Smooth muscle cell (in vitro differentiated cells): ENCODE data around the gene IKZF5. TPM values are rescaled to one million over a fixed set of nuclear protein-coding genes. Genes with fewer than 3 reads are reported as not detected.

Experiments used
- DNase-seq: peaks from one replicate; lab custom pipeline; 2025; ENCODE audit not compliant: unreplicated experiment; lab: John Stamatoyannopoulos, UW
- H2AFZ ChIP-seq: fragments of 200-600 bp; sonication (generic); 2 replicates; pipeline ENCODE4 v1.6.0; 2016; ENCODE audit warnings: antibody characterized with exemption, low read depth, mild to moderate bottlenecking
- H3F3A ChIP-seq: fragments of 200-600 bp; sonication (generic); 2 replicates; pipeline ENCODE4 v1.6.0; 2017; ENCODE audit warnings: antibody characterized with exemption, low read depth
- H3K27ac ChIP-seq: fragments of 200-600 bp; sonication (generic); 2 replicates; pipeline ENCODE4 v1.5.1; 2016; ENCODE audit warnings: low read depth, mild to moderate bottlenecking
- H3K27me3 ChIP-seq: fragments of 200-600 bp; sonication (generic); 2 replicates; pipeline ENCODE4 v1.6.1; 2016; ENCODE audit warnings: low read depth, mild to moderate bottlenecking
- H3K36me3 ChIP-seq: fragments of 200-600 bp; sonication (generic); 2 replicates; pipeline ENCODE4 v1.5.1; 2016; ENCODE audit warnings: low read depth
- H3K4me1 ChIP-seq: fragments of 200-600 bp; sonication (generic); 2 replicates; pipeline ENCODE4 v1.5.1; 2016; ENCODE audit warnings: low read depth
- H3K4me2 ChIP-seq: fragments of 200-600 bp; sonication (generic); 2 replicates; pipeline ENCODE4 v1.6.0; 2016; ENCODE audit warnings: mild to moderate bottlenecking
- H3K4me3 ChIP-seq: fragments of 200-600 bp; sonication (generic); 2 replicates; pipeline ENCODE4 v1.5.1; 2016; ENCODE audit warnings: mild to moderate bottlenecking
- H3K79me2 ChIP-seq: fragments of 200-600 bp; sonication (generic); 2 replicates; pipeline ENCODE4 v1.6.0; 2016; ENCODE audit warnings: low read depth, mild to moderate bottlenecking
- H3K9ac ChIP-seq: fragments of 200-600 bp; sonication (generic); 2 replicates; pipeline ENCODE4 v1.6.0; 2016; ENCODE audit warnings: low read depth
- H3K9me3 ChIP-seq: fragments of 200-600 bp; sonication (generic); replicated peaks from 2 replicates; pipeline ENCODE4 v1.5.1; 2016; ENCODE audit warnings: low read depth
- H4K20me1 ChIP-seq: fragments of 200-600 bp; sonication (generic); 2 replicates; pipeline ENCODE4 v1.6.0; 2016; ENCODE audit warnings: low read depth
- WGBS: methylation state at CpG from one replicate; pipeline ENCODE4 v1.1.7; 2016; ENCODE audit warnings: low lambda C conversion rate; 5-methylcytosine and 5-hydroxymethylcytosine counted together
- polyA plus RNA-seq: library from polyadenylated mRNA; unstranded; fragments of >200 nt; fragmentation: Nextera tagmentation; extraction: Ambion mirVana; gene quantifications from 2 replicates; pipeline ENCODE4 v1.2.1, GENCODE V29; 2016
- total RNA-seq: library from RNA; depleted of rRNA; stranded (reverse); fragments of >200 nt; gene quantifications from 2 replicates; pipeline ENCODE4 v1.2.3, GENCODE V29; 2014
- TF ChIP-seq, protein P1 (sequence below): fragments of 200-600 bp; sonication (generic); IDR thresholded peaks from 2 replicates; pipeline ENCODE4 v1.5.1; 2017; ENCODE audit warnings: borderline replicate concordance, mild to moderate bottlenecking, antibody characterized with exemption; ENCODE audit not compliant: insufficient read depth, poor library complexity, severe bottlenecking

IKZF5 gene
- total and polyA plus RNA-seq, 2 experiments from 2014 or later = 5.6 to 6.6 TPM

GRCh38 chr10:123044391-123044790 lies 35.8 kb upstream of the IKZF5 start:
- Histone ChIP-seq H4K20me1 (no peaks in the 10 kb centered on the region), H3K9me3 (no peaks in the 10 kb centered on the region), H3K79me2 (no peaks in the 10 kb centered on the region), H3K4me2 (no peak overlapping the region), H3K36me3 (no peaks in the 10 kb centered on the region), H3K9ac (no peak overlapping the region), H2AFZ (no peak overlapping the region), H3K27me3 (no peaks in the 10 kb centered on the region), H3K4me3 (no peak overlapping the region), H3F3A (no peaks in the 10 kb centered on the region), H3K27ac (no peak overlapping the region), H3K4me1 (no peaks in the 10 kb centered on the region)
- no peak for DNase-seq
- WGBS = 96% methylated on average over 2 of the region's 2 CpGs
- TF ChIP-seq, protein P1, sequence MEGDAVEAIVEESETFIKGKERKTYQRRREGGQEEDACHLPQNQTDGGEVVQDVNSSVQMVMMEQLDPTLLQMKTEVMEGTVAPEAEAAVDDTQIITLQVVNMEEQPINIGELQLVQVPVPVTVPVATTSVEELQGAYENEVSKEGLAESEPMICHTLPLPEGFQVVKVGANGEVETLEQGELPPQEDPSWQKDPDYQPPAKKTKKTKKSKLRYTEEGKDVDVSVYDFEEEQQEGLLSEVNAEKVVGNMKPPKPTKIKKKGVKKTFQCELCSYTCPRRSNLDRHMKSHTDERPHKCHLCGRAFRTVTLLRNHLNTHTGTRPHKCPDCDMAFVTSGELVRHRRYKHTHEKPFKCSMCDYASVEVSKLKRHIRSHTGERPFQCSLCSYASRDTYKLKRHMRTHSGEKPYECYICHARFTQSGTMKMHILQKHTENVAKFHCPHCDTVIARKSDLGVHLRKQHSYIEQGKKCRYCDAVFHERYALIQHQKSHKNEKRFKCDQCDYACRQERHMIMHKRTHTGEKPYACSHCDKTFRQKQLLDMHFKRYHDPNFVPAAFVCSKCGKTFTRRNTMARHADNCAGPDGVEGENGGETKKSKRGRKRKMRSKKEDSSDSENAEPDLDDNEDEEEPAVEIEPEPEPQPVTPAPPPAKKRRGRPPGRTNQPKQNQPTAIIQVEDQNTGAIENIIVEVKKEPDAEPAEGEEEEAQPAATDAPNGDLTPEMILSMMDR = peak; percentile 26

DNA sequence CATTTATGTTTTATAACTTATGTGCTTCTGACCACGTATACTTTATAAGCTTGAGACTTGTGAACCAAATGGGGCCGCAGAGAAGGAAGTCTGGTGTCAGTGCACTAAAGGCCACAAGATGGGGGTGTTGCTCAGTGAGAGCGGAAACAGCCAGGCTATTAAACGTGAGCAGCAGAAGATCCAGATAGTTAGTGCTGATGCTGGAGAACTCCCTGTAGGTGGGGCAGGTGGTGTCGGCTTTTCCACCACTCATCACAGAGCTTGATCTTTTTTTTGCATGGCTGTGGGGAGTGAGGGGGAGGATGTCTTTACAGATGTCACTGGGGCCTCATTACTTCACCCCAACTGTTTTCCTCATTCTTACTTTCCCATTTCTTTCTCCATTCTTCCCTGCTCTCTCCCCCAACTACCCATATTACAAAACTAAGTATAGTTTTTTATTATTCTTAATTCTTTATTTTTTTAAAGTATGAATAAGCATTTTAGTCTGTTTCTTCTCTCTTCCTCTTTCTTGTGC lies 34.9 kb upstream of the IKZF5 start:
- no peaks in the 10 kb centered on the region for H3K9me3 ChIP-seq
- H3K27ac ChIP-seq = no peak overlapping the region
- no peak overlapping the region for H3K9ac ChIP-seq
- H2AFZ ChIP-seq = no peak overlapping the region
- H3K79me2 ChIP-seq = no peaks in the 10 kb centered on the region
- no peak overlapping the region for H3K4me3 ChIP-seq
- no peak for DNase-seq
- H3K4me2 ChIP-seq = no peak overlapping the region
- no peaks in the 10 kb centered on the region for H3K27me3 ChIP-seq
- TF ChIP-seq, protein P1 = peak; percentile 63
- no peaks in the 10 kb centered on the region for H3K36me3 ChIP-seq
- no peaks in the 10 kb centered on the region for H4K20me1 ChIP-seq
- no peaks in the 10 kb centered on the region for H3K4me1 ChIP-seq
- no peaks in the 10 kb centered on the region for H3F3A ChIP-seq
- WGBS = 6% methylated on average over 5 of the region's 5 CpGs

DNA sequence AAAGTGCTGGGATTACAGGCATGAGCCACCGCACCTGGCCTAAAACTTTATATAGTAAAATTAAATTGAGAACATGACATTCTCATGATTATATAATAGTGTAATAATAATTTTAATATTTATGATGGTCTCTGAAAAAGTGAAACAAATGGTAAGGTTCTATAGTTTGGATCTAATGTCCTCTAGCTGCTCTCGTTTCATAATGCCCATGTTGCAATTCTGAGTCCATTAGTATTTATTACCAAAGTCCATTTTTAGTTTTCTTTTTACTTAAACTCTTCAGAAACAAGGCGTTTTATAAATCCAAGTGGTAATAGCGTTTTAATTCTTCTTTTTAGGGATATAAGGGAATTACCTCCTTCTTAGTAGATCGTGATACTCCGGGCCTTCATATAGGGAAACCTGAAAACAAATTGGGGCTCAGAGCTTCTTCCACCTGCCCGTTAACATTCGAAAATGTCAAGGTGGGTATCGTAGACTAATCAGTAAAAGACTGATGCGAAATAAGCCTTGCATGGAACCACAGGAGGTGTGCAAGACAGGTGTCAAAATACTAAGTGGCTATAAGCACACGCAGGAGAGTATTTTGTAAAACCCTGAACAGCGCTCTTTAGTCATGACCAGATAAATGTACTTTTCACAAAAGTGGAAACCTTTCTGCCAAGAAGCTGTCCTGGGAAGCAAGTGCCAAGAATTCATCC lies 34.3 kb upstream of the IKZF5 start:
- no peak overlapping the region for H3K9ac ChIP-seq
- H4K20me1 ChIP-seq = no peaks in the 10 kb centered on the region
- no peaks in the 10 kb centered on the region for H3K9me3 ChIP-seq
- H3K36me3 ChIP-seq = no peaks in the 10 kb centered on the region
- WGBS = 76% methylated on average over 12 of the region's 12 CpGs
- no peak overlapping the region for H3K4me2 ChIP-seq
- no peaks in the 10 kb centered on the region for H3K4me1 ChIP-seq
- no peaks in the 10 kb centered on the region for H3F3A ChIP-seq
- H3K27ac ChIP-seq = no peak overlapping the region
- no peaks in the 10 kb centered on the region for H3K79me2 ChIP-seq
- no peaks in the 10 kb centered on the region for H3K27me3 ChIP-seq
- no peak for DNase-seq
- no peak overlapping the region for H3K4me3 ChIP-seq
- H2AFZ ChIP-seq = no peak overlapping the region
- TF ChIP-seq, protein P1 = no peak

DNA sequence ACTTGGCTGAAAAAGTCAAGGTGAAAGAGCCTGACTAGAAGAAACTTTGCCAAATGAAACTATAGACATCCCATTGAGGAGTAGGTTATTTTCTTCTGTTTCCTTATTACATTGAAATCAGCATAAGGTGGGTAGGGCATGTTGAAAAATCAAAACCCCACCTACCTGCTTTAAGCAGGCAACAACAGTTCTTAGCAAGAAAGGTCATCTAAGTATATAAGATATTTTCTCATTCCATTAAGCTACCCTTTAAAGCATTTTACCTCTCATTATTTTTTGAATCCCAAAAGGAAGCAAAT lies 31.0 kb upstream of the IKZF5 start:
- no peaks in the 10 kb centered on the region for H3F3A ChIP-seq

More for the DNA sequence above, 31.0 kb upstream of the IKZF5 start:
- H3K9ac ChIP-seq = no peak overlapping the region
- H3K9me3 ChIP-seq = no peaks in the 10 kb centered on the region
- no peak overlapping the region for H3K27ac ChIP-seq
- no peaks in the 10 kb centered on the region for H4K20me1 ChIP-seq
- H3K36me3 ChIP-seq = no peaks in the 10 kb centered on the region
- H3K27me3 ChIP-seq = no peaks in the 10 kb centered on the region
- no peaks in the 10 kb centered on the region for H3K79me2 ChIP-seq
- H3K4me2 ChIP-seq = no peak overlapping the region
- DNase-seq = no peak
- TF ChIP-seq, protein P1 = no peak
- H3K4me1 ChIP-seq = no peaks in the 10 kb centered on the region
- H2AFZ ChIP-seq = no peak overlapping the region
- no peak overlapping the region for H3K4me3 ChIP-seq
